ENCODE measurements around the gene MASP2.

DNA sequence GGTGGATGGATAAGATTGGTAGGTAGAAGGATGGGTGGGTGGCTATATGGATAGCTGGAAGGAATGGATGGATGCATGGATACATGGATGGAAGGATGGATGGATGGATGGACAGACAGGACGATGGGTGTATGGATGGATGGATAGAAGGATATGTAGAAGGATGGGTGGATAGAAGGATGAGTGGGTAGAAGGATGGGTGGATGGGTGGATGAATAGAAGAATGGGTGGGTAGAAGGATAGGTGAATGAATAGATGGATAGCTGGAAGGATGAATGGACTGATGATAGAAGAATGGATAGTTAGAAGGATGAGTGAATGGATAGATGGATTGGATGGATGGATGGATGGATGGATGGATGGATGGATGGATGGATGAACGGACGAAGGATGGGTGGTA, 5.0 kb downstream of the MASP2 start:
- TF ChIP-seq, protein P1, sequence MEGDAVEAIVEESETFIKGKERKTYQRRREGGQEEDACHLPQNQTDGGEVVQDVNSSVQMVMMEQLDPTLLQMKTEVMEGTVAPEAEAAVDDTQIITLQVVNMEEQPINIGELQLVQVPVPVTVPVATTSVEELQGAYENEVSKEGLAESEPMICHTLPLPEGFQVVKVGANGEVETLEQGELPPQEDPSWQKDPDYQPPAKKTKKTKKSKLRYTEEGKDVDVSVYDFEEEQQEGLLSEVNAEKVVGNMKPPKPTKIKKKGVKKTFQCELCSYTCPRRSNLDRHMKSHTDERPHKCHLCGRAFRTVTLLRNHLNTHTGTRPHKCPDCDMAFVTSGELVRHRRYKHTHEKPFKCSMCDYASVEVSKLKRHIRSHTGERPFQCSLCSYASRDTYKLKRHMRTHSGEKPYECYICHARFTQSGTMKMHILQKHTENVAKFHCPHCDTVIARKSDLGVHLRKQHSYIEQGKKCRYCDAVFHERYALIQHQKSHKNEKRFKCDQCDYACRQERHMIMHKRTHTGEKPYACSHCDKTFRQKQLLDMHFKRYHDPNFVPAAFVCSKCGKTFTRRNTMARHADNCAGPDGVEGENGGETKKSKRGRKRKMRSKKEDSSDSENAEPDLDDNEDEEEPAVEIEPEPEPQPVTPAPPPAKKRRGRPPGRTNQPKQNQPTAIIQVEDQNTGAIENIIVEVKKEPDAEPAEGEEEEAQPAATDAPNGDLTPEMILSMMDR (IDR thresholded peaks at IDR 0.05): no peak
- TF ChIP-seq, protein P2, sequence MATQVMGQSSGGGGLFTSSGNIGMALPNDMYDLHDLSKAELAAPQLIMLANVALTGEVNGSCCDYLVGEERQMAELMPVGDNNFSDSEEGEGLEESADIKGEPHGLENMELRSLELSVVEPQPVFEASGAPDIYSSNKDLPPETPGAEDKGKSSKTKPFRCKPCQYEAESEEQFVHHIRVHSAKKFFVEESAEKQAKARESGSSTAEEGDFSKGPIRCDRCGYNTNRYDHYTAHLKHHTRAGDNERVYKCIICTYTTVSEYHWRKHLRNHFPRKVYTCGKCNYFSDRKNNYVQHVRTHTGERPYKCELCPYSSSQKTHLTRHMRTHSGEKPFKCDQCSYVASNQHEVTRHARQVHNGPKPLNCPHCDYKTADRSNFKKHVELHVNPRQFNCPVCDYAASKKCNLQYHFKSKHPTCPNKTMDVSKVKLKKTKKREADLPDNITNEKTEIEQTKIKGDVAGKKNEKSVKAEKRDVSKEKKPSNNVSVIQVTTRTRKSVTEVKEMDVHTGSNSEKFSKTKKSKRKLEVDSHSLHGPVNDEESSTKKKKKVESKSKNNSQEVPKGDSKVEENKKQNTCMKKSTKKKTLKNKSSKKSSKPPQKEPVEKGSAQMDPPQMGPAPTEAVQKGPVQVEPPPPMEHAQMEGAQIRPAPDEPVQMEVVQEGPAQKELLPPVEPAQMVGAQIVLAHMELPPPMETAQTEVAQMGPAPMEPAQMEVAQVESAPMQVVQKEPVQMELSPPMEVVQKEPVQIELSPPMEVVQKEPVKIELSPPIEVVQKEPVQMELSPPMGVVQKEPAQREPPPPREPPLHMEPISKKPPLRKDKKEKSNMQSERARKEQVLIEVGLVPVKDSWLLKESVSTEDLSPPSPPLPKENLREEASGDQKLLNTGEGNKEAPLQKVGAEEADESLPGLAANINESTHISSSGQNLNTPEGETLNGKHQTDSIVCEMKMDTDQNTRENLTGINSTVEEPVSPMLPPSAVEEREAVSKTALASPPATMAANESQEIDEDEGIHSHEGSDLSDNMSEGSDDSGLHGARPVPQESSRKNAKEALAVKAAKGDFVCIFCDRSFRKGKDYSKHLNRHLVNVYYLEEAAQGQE (IDR thresholded peaks at IDR 0.05; ENCODE audit: low read depth, low read length): no peak
- TF ChIP-seq, protein P3, sequence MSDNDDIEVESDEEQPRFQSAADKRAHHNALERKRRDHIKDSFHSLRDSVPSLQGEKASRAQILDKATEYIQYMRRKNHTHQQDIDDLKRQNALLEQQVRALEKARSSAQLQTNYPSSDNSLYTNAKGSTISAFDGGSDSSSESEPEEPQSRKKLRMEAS (IDR thresholded peaks at IDR 0.05; ENCODE audit: low read depth): no peak
- TF ChIP-seq, protein P4, sequence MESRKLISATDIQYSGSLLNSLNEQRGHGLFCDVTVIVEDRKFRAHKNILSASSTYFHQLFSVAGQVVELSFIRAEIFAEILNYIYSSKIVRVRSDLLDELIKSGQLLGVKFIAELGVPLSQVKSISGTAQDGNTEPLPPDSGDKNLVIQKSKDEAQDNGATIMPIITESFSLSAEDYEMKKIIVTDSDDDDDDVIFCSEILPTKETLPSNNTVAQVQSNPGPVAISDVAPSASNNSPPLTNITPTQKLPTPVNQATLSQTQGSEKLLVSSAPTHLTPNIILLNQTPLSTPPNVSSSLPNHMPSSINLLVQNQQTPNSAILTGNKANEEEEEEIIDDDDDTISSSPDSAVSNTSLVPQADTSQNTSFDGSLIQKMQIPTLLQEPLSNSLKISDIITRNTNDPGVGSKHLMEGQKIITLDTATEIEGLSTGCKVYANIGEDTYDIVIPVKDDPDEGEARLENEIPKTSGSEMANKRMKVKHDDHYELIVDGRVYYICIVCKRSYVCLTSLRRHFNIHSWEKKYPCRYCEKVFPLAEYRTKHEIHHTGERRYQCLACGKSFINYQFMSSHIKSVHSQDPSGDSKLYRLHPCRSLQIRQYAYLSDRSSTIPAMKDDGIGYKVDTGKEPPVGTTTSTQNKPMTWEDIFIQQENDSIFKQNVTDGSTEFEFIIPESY (IDR thresholded peaks at IDR 0.05; ENCODE audit: borderline replicate concordance, low read depth): no peak
- TF ChIP-seq EZH2phosphoT487 (IDR thresholded peaks at IDR 0.05; ENCODE audit: borderline replicate concordance, low read depth) (no peak), MXI1 (IDR thresholded peaks at IDR 0.05; ENCODE audit: low read depth, low read length) (no peak), FOXM1 (IDR thresholded peaks at IDR 0.05; ENCODE audit: low read depth) (no peak), TAF1 (IDR thresholded peaks at IDR 0.05; ENCODE audit: borderline replicate concordance, low read depth, low read length) (no peak), MEF2A (IDR thresholded peaks at IDR 0.05; ENCODE audit: borderline replicate concordance, low read depth) (no peak), TCF12 (IDR thresholded peaks at IDR 0.05) (no peak)
- TF ChIP-seq, protein P5, sequence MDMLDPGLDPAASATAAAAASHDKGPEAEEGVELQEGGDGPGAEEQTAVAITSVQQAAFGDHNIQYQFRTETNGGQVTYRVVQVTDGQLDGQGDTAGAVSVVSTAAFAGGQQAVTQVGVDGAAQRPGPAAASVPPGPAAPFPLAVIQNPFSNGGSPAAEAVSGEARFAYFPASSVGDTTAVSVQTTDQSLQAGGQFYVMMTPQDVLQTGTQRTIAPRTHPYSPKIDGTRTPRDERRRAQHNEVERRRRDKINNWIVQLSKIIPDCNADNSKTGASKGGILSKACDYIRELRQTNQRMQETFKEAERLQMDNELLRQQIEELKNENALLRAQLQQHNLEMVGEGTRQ (IDR thresholded peaks at IDR 0.05; ENCODE audit: borderline replicate concordance, low read depth, low read length): no peak
- TF ChIP-seq, protein P6, sequence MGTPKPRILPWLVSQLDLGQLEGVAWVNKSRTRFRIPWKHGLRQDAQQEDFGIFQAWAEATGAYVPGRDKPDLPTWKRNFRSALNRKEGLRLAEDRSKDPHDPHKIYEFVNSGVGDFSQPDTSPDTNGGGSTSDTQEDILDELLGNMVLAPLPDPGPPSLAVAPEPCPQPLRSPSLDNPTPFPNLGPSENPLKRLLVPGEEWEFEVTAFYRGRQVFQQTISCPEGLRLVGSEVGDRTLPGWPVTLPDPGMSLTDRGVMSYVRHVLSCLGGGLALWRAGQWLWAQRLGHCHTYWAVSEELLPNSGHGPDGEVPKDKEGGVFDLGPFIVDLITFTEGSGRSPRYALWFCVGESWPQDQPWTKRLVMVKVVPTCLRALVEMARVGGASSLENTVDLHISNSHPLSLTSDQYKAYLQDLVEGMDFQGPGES (IDR thresholded peaks at IDR 0.05; ENCODE audit: low read depth, low read length): no peak

All from SK-N-SH (cell line).